ENCODE data around the gene SLC1A3. TPM values are rescaled to one million over a fixed set of nuclear protein-coding genes. Genes with fewer than 3 reads are reported as not detected.
"Not testable (repeated sequence)": the region's sequence is repeated elsewhere in the genome, so short reads cannot be mapped to it uniquely, and the experiment has no call there.

SLC1A3 gene
- total RNA-seq, 2 donors from 2014 or later: 10.5 to 12.7 TPM

DNA sequence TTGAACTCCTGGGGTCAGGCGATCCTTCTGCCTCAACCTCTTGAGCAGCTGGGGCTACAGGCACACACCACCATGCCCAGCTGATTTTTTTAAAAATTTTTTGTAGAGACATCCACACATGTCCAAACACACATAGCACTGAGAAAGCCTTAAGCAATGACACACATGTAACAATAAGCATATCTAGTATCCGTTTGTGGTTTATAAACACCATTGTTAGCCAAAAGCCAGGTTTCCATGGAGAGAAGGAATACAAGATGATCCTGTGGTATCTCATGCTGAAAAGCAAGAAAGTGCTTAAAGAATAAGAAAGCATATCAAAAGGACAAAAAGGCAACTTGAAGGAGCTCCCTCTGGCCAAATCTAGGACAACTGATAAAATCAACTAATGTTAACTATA, 29.7 kb upstream of the SLC1A3 start:
- intact Hi-C loops (cut with DNase I): no loop called here
- Histone ChIP-seq H3K9me3 (no peaks in the 10 kb centered on the region), H3K36me3 (no peaks in the 10 kb centered on the region), H3K27me3 (replicated peaks; ENCODE audit: insufficient read depth) (no peaks in the 10 kb centered on the region), H3K4me1 (replicated peaks) (no peaks in the 10 kb centered on the region), H3K27ac (no peak overlapping the region), H3K4me3 (no peak overlapping the region)
- TF ChIP-seq, protein P1, sequence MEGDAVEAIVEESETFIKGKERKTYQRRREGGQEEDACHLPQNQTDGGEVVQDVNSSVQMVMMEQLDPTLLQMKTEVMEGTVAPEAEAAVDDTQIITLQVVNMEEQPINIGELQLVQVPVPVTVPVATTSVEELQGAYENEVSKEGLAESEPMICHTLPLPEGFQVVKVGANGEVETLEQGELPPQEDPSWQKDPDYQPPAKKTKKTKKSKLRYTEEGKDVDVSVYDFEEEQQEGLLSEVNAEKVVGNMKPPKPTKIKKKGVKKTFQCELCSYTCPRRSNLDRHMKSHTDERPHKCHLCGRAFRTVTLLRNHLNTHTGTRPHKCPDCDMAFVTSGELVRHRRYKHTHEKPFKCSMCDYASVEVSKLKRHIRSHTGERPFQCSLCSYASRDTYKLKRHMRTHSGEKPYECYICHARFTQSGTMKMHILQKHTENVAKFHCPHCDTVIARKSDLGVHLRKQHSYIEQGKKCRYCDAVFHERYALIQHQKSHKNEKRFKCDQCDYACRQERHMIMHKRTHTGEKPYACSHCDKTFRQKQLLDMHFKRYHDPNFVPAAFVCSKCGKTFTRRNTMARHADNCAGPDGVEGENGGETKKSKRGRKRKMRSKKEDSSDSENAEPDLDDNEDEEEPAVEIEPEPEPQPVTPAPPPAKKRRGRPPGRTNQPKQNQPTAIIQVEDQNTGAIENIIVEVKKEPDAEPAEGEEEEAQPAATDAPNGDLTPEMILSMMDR (IDR thresholded peaks at IDR 0.05): no peak
- TF ChIP-seq POLR2AphosphoS5 (IDR thresholded peaks at IDR 0.05) (no peak), POLR2A (IDR thresholded peaks at IDR 0.05) (no peak)
- no peak for DNase-seq (ENCODE audit: low spot score)
- 66% methylated on average over 2 of the region's 2 CpGs for WGBS

DNA sequence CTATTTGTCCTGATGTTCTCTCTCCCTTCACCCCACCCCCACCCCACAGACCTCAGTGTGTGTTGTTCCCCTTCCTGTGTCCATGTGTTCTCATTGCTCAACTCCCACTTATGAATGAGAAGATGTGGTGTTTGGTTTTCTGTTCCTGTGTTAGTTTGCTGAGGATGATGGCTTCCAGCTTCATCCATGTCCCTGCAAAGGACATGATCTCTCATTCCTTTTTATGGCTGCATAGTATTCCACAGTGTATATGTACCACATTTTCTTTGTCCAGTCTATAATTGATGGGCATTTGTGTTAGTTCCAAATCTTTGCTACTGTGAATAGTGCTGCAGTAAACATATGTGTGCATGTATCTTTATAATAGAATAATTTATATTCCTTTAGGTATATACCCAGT, 26.5 kb upstream of the SLC1A3 start:
- H3K9me3 ChIP-seq; DNase-seq (ENCODE audit: low spot score); H3K36me3 ChIP-seq; H3K27me3 ChIP-seq (replicated peaks; ENCODE audit: insufficient read depth); H3K4me1 ChIP-seq (replicated peaks); H3K4me3 ChIP-seq; intact Hi-C loops (cut with DNase I); H3K27ac ChIP-seq: not testable (repeated sequence)

DNA sequence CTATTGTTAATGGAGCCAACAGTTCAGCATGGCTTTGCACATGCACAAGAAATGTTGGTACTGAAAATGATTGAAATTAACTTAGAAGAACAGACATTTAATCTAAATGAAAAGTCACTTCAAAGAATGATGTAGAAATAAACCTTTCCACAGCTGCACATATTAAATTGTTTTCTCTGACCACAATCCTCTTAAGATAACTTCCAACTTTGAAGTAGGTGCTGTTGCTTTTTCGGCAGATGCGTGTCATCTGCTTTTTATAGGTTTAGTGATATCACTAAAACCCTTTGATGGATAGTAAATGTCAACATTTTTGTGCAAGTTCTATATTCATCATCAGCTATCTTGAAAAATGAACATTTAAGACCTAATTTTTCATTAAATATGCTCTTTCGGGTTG, 25.3 kb upstream of the SLC1A3 start:
- DNase-seq (ENCODE audit: low spot score): no peak
- intact Hi-C loops (cut with DNase I): no loop called here
- Histone ChIP-seq H3K4me1 (replicated peaks) (no peaks in the 10 kb centered on the region), H3K9me3 (no peaks in the 10 kb centered on the region), H3K27me3 (replicated peaks; ENCODE audit: insufficient read depth) (no peaks in the 10 kb centered on the region), H3K36me3 (no peaks in the 10 kb centered on the region), H3K4me3 (no peak overlapping the region), H3K27ac (no peak overlapping the region)
- WGBS: 50% methylated on average over 3 of the region's 3 CpGs
- TF ChIP-seq, protein P1 (IDR thresholded peaks at IDR 0.05): no peak
- TF ChIP-seq POLR2A (IDR thresholded peaks at IDR 0.05) (no peak), POLR2AphosphoS5 (IDR thresholded peaks at IDR 0.05) (no peak)

DNA sequence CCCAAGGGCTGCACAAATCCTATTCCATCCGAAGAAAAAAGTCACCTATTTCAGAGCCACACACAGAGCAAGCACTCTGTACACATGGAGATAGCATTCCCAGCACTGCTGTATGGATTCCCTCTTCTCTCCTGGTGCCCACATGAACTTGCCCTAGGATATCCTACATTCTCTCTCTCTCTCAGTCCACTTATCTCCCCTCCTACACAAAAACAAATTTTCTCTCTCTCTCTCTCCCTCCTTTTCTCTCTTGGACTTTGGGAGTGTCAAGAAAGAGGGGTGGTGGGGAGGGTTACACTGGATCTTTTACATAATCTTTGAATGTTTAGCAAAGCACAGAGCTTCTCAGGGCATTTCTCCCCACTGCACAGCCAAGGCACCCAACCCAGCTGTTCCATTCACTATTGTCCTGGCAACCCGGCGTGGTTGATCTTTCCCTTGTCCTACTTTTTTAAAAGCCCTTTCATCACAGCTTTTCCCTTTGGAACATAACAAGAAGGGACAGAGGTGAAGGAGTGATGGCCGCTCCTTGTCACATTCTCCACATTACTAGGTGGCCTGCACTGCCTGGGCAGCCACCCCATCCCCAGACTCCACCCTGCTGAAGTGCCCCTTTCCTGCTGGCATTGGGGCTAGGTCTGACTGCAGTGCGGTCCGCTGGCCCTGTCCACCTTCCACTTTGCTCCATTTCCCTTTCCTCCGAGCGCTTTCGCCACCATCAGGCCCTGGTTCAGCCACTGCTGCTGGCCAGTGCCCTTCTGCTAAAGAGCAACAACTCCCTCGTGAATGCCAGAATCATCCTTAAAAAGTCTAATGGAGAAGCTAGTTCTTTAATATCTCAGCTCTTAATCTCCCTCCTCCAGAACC, 22.2 kb upstream of the SLC1A3 start:
- intact Hi-C loops (cut with DNase I): no loop called here
- TF ChIP-seq, protein P1 (IDR thresholded peaks at IDR 0.05): no peak
- TF ChIP-seq POLR2AphosphoS5 (IDR thresholded peaks at IDR 0.05) (no peak), POLR2A (IDR thresholded peaks at IDR 0.05) (no peak)
- DNase-seq (ENCODE audit: low spot score): no peak
- WGBS: 78% methylated on average over 10 of the region's 10 CpGs
- H3K36me3 ChIP-seq: no peaks in the 10 kb centered on the region
- no peaks in the 10 kb centered on the region for H3K4me1 ChIP-seq (replicated peaks)
- H3K27ac ChIP-seq: no peak overlapping the region
- no peaks in the 10 kb centered on the region for H3K9me3 ChIP-seq
- no peaks in the 10 kb centered on the region for H3K27me3 ChIP-seq (replicated peaks; ENCODE audit: insufficient read depth)
- no peak overlapping the region for H3K4me3 ChIP-seq

DNA sequence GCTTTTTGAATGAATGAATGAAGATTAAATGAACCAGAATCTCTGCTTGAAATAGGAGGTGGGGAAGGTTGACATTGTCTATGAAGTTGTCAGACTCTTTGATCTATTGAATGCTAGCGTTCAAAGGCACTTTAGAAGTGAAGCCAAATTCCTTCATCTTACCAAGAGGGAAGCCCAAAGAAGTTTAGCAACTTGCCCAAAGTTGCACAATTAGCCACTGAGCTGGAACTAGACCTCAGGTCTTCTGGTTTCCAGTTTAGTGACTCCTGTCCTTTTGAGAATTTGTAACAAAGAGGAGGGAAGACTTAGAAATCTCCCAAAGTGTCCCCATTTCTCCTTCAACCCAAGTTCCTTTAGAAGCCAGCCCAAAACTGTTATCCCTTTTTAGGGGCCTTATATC, 20.7 kb upstream of the SLC1A3 start:
- H3K4me1 ChIP-seq (replicated peaks): no peaks in the 10 kb centered on the region
- no peak overlapping the region for H3K27ac ChIP-seq
- WGBS: 56% methylated on average over 1 of the region's 1 CpG
- H3K27me3 ChIP-seq (replicated peaks; ENCODE audit: insufficient read depth): no peaks in the 10 kb centered on the region
- no peak overlapping the region for H3K4me3 ChIP-seq
- intact Hi-C loops (cut with DNase I): no loop called here
- no peaks in the 10 kb centered on the region for H3K9me3 ChIP-seq
- no peak for DNase-seq (ENCODE audit: low spot score)
- no peaks in the 10 kb centered on the region for H3K36me3 ChIP-seq
- TF ChIP-seq, protein P1 (IDR thresholded peaks at IDR 0.05): no peak
- TF ChIP-seq POLR2AphosphoS5 (IDR thresholded peaks at IDR 0.05) (no peak), POLR2A (IDR thresholded peaks at IDR 0.05) (no peak)

Data from prostate gland (tissue), 2 donors.